ENCODE data around the gene CCSER1. TPM values are rescaled to one million over a fixed set of nuclear protein-coding genes. Genes with fewer than 3 reads are reported as not detected.
"Not testable (repeated sequence)": the region's sequence is repeated elsewhere in the genome, so short reads cannot be mapped to it uniquely, and the experiment has no call there.

Gene CCSER1
- polyA plus RNA-seq, 3 donors from 2014 or later = 0.13 to 0.99 (median 0.90) TPM

GRCh38 chr4:90852237-90852636 is 725.0 kb downstream of the CCSER1 start:
- DNase-seq = no peak
- Mint-ChIP-seq H3K9me3 (peaks cover 2 to 29% (median 20%) of the 10 kb centered on the region in 6 donors), H3K27ac (no peak overlapping the region), H3K27me3 (ENCODE audit: low read depth in 3 of 3) (no peaks in the 10 kb centered on the region), H3K4me3 (no peak overlapping the region), H3K36me3 (peaks cover 0 to 4% (median 0%) of the 10 kb centered on the region in 3 donors), H3K4me1 (no peaks in the 10 kb centered on the region)

- Mint-ChIP-seq H3K4me1 (no peaks in the 10 kb centered on the region), H3K9me3 (peaks cover 4 to 20% (median 11%) of the 10 kb centered on the region in 6 donors), H3K36me3 (no peaks in the 10 kb centered on the region), H3K27me3 (ENCODE audit: low read depth in 3 of 3) (no peaks in the 10 kb centered on the region), H3K4me3 (no peak overlapping the region), H3K27ac (no peak overlapping the region)
- no peak for DNase-seq
Observed at GRCh38 chr4:90855111-90855510, 727.9 kb downstream of the CCSER1 start.

DNA sequence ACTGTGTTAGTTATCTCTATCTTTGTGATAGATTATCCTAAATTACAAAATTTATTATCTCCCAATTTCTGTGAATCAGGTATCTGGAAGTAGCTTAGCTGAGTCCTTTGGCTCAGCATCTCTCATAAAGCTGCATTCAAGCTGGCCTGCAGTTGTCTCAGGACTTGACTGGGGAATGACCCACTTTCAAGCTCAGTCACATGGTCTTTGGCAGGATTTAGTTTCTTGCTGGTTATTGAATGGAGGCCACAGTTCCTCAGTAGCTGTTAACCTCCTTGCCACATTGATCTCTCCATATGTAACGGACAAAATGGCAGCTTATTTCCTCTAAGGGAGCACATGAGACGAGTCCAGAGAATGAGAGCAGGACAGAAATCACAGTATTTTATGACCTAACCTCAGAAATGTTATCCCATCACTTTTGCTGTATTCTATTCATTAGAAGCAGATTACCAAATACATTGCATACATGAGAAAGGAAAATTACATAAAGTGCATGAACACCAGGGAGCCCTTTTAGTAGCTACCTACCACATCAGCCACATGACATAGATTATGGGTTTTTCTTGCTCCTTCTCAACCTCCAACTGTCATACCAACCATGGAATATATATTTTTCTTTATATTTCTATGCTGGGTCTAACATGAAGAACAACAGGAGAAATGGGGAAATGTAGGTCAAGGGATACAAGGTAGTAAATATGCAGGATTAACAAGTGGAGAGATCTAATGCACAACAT is 730.1 kb downstream of the CCSER1 start:
- Mint-ChIP-seq H3K27ac (no peak overlapping the region), H3K4me3 (no peak overlapping the region), H3K9me3 (peaks cover 2 to 16% (median 9%) of the 10 kb centered on the region in 6 donors), H3K4me1 (no peaks in the 10 kb centered on the region), H3K36me3 (no peaks in the 10 kb centered on the region), H3K27me3 (ENCODE audit: low read depth in 3 of 3) (no peaks in the 10 kb centered on the region)
- DNase-seq = no peak

- Mint-ChIP-seq H3K9me3 (peaks cover 9 to 64% (median 28%) of the 10 kb centered on the region in 6 donors), H3K4me3 (no peak overlapping the region), H3K4me1 (no peaks in the 10 kb centered on the region), H3K27ac (no peak overlapping the region), H3K27me3 (ENCODE audit: low read depth in 3 of 3) (peaks cover 0 to 2% (median 2%) of the 10 kb centered on the region in 3 donors), H3K36me3 (no peaks in the 10 kb centered on the region)
- DNase-seq = no peak
Observed at GRCh38 chr4:90875791-90876190, 748.6 kb downstream of the CCSER1 start.

- no peaks in the 10 kb centered on the region for H3K36me3 Mint-ChIP-seq
- no peak overlapping the region for H3K4me3 Mint-ChIP-seq
- no peak overlapping the region for H3K27ac Mint-ChIP-seq
- H3K4me1 Mint-ChIP-seq = no peaks in the 10 kb centered on the region
- peaks cover 0 to 2% (median 2%) of the 10 kb centered on the region in 3 donors for H3K27me3 Mint-ChIP-seq (ENCODE audit: low read depth in 3 of 3)
- H3K9me3 Mint-ChIP-seq = peaks cover 9 to 62% (median 26%) of the 10 kb centered on the region in 6 donors
- DNase-seq = no peak
Observed at GRCh38 chr4:90876296-90876695, 749.1 kb downstream of the CCSER1 start.

- Mint-ChIP-seq H3K36me3 (no peaks in the 10 kb centered on the region), H3K27ac (no peak overlapping the region), H3K4me1 (no peaks in the 10 kb centered on the region), H3K27me3 (ENCODE audit: low read depth in 3 of 3) (peaks cover 0 to 2% (median 2%) of the 10 kb centered on the region in 3 donors), H3K9me3 (peaks cover 5 to 44% (median 19%) of the 10 kb centered on the region in 6 donors), H3K4me3 (no peak overlapping the region)
- DNase-seq = no peak
Observed at GRCh38 chr4:90883519-90883918, 756.3 kb downstream of the CCSER1 start.

DNA sequence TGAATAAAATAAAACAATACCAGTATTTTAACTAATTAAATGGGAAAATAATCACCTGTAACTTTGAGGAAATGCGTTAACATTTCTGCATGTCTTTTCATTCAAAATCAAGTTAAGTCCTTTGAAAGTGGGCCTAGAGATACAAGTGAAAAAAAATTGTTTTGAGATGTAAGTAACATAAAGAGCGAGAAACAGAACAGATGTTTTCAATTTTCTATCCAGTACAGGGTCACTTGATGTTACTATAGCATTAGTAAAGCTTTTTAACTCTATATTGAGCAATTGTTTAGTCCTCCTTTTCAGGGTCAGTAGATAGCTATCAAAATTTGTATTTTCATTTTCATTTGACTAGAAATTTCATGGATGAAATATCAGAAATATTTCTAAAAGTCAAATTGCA is 761.4 kb downstream of the CCSER1 start:
- Mint-ChIP-seq H3K27ac (no peak overlapping the region), H3K4me1 (no peaks in the 10 kb centered on the region), H3K9me3 (peaks cover 0 to 35% (median 13%) of the 10 kb centered on the region in 6 donors), H3K36me3 (no peaks in the 10 kb centered on the region), H3K4me3 (no peak overlapping the region), H3K27me3 (ENCODE audit: low read depth in 3 of 3) (peaks cover 0 to 2% (median 1%) of the 10 kb centered on the region in 3 donors)
- DNase-seq = no peak

DNA sequence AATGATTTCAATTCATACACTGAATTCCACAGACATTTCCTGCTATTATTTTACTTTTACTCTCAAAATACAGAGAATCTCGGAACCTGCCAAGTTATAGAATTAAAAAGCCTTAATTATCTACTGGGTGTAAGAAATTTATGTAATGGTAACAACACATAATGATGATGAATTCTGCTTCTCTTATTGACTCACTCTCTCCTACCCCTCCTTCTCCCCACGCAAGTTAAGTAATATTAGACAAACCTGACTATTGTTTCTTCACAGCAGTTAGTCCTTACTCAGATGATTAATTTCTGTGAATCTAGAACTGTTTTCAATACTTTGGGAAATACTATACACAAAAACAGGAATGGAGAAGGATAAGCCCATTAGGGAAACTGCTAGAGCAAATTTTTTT is 762.0 kb downstream of the CCSER1 start:
- Mint-ChIP-seq H3K36me3 (no peaks in the 10 kb centered on the region), H3K27ac (no peak overlapping the region), H3K4me3 (no peak overlapping the region)

DNA sequence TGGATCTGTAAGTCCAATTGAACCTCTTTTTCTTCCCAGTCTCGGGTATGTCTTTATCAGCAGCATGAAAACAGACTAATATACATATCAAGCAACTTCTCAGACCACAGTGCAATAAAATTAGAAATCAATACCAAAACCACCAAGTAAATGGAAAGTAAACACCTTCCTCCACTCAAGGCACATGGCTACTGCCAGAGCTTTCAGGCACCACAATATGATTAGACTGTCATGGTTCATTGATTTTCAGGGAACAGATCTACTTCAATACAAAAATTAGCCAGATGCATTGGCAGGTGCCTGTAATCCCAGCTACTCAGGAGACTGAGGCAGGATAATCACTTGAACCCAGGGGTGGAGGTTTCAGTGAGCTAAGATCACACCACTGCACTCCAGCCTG is 776.2 kb downstream of the CCSER1 start:
- not testable (repeated sequence) for DNase-seq; H3K27me3 Mint-ChIP-seq (ENCODE audit: low read depth in 3 of 3); H3K27ac Mint-ChIP-seq; H3K4me1 Mint-ChIP-seq; H3K36me3 Mint-ChIP-seq; H3K4me3 Mint-ChIP-seq
- peaks cover 29 to 78% (median 44%) of the 10 kb centered on the region in 6 donors for H3K9me3 Mint-ChIP-seq

More for the DNA sequence above, 762.0 kb downstream of the CCSER1 start:
- Mint-ChIP-seq H3K27me3 (ENCODE audit: low read depth in 3 of 3) (peaks cover 0 to 1% (median 0%) of the 10 kb centered on the region in 3 donors), H3K4me1 (no peaks in the 10 kb centered on the region), H3K9me3 (peaks cover 0 to 34% (median 10%) of the 10 kb centered on the region in 6 donors)
- no peak for DNase-seq

DNA sequence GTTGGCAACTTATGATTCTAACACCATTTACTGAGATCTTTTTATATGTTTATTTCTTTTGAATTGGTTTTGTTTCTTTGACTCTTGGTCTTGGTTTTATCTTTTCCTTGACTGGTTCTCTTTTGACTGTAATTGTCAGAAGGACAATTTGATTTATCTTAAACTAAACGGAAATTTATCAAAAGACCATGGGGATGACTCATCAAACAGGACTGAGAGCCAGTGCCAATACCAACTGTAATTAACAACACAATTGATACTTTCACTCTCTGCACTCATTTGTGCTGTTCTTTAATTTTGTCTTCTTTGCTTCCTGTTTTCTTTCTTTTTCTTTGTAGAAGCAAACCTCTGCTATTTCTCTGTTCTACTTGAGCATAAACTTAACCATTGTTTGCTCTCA is 776.8 kb downstream of the CCSER1 start:
- Mint-ChIP-seq H3K9me3 (peaks cover 26 to 74% (median 43%) of the 10 kb centered on the region in 6 donors), H3K4me1 (no peaks in the 10 kb centered on the region), H3K27me3 (ENCODE audit: low read depth in 3 of 3) (peaks cover 0 to 2% (median 0%) of the 10 kb centered on the region in 3 donors), H3K27ac (no peak overlapping the region), H3K4me3 (no peak overlapping the region), H3K36me3 (peaks cover 4 to 5% (median 4%) of the 10 kb centered on the region in 3 donors)
- no peak for DNase-seq

DNA sequence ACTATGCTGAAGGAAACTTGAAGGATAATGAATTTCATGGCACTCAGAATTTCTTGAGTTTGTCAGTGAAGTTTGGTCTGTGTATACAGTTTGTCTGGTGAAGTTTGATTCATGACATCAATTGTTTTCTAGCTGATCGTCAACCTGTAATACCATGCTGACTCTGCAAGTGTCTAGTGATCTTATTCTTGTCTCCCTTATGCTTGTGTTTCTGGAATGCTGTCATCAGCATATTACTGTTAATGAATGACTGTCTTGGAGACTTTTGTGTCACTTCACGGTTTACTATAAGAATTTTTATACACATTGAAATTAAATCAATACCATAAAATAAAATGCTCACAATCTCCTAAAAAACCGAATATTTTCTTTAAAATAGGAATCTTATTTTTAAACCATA is 779.0 kb downstream of the CCSER1 start:
- Mint-ChIP-seq H3K27ac (no peak overlapping the region), H3K27me3 (ENCODE audit: low read depth in 3 of 3) (peaks cover 0 to 2% (median 2%) of the 10 kb centered on the region in 3 donors), H3K4me3 (no peak overlapping the region), H3K36me3 (peaks cover 4 to 5% (median 4%) of the 10 kb centered on the region in 3 donors), H3K4me1 (no peaks in the 10 kb centered on the region), H3K9me3 (peaks cover 18 to 67% (median 43%) of the 10 kb centered on the region in 6 donors)
- DNase-seq = no peak

DNA sequence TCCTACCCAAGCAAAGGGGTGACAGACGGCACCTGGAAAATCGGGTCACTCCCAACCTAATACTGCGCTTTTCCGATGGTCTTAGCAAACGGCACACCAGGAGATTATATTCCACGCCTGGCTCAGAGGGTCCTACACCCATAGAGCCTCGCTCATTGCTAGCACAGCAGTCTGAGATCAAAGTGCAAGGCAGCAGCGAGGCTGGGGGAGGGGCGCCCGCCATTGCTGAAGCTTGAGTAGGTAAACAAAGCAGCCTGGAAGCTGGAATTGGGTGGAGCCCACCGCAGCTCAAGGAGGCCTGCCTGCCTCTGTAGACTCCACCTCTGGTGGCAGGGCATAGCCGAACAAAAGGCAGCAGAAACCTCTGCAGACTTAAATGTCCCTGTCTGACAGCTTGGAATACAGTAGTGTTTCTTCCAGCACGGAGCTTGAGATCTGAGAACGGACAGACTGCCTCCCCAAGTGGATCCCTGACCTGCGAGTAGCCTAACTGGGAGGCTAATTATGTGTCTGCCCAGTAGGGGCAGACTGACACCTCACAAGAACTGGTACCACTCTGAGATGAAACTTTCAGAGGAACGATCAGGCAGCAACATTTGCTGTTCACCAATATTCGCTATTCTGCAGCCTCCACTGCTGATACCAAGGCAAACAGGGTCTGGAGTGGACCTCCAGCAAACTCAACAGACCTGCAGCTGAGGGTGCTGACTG is 784.7 kb downstream of the CCSER1 start:
- not testable (repeated sequence) for H3K4me3 Mint-ChIP-seq; H3K4me1 Mint-ChIP-seq; H3K36me3 Mint-ChIP-seq; DNase-seq; H3K27ac Mint-ChIP-seq; H3K27me3 Mint-ChIP-seq (ENCODE audit: low read depth in 3 of 3)
- H3K9me3 Mint-ChIP-seq = peaks cover 5 to 58% (median 38%) of the 10 kb centered on the region in 6 donors

GRCh38 chr4:90922174-90922573 is 795.0 kb downstream of the CCSER1 start:
- Mint-ChIP-seq H3K36me3 (no peaks in the 10 kb centered on the region), H3K4me3 (no peak overlapping the region), H3K27ac (no peak overlapping the region), H3K4me1 (no peaks in the 10 kb centered on the region), H3K27me3 (ENCODE audit: low read depth in 3 of 3) (no peaks in the 10 kb centered on the region), H3K9me3 (peaks cover 0 to 8% (median 5%) of the 10 kb centered on the region in 6 donors)
- DNase-seq = no peak

- no peak overlapping the region for H3K27ac Mint-ChIP-seq
Observed at GRCh38 chr4:90926957-90927356, 799.8 kb downstream of the CCSER1 start.

More at GRCh38 chr4:90926957-90927356, 799.8 kb downstream of the CCSER1 start:
- Mint-ChIP-seq H3K27me3 (ENCODE audit: low read depth in 3 of 3) (no peaks in the 10 kb centered on the region), H3K9me3 (peaks cover 0 to 6% (median 4%) of the 10 kb centered on the region in 6 donors), H3K4me3 (no peak overlapping the region), H3K4me1 (no peaks in the 10 kb centered on the region), H3K36me3 (no peaks in the 10 kb centered on the region)
- DNase-seq = no peak

Measured in immature natural killer cell (primary cell).